ENCODE results near the gene DENR.
"Not testable (repeated sequence)": the region's sequence is repeated elsewhere in the genome, so short reads cannot be mapped to it uniquely, and the experiment has no call there.

Gene DENR

DNA sequence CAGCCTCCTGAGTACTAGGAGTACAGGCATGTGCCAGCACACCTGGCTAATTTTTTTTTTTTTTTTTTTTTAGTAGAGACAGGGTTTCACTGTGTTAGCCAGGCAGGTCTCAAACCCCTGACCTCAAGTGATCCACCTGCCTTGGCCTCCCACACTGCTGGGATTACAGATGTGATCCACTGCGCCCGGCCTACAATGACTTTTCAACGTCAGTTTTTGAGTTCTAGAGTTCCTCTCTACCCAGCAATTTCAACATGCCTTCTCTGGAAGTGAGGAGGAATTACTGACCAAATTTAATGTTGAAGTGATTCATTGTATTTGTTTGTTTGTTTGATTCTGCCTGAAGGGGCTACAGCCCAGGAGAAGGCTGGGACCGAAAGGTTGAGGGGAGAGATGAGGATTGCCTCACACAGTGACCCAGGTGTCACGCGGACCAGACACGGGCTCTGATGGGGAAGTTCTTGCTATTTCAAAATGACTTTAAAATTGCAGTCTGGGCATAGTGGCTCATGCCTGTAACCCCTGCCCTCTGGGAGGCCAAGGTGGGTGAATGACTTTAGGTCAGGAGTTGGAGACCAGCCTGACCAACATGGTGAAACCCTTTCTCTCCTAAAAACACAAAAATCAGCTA is 8.6 kb upstream of the DENR start:
- no peak for DNase-seq

DNA sequence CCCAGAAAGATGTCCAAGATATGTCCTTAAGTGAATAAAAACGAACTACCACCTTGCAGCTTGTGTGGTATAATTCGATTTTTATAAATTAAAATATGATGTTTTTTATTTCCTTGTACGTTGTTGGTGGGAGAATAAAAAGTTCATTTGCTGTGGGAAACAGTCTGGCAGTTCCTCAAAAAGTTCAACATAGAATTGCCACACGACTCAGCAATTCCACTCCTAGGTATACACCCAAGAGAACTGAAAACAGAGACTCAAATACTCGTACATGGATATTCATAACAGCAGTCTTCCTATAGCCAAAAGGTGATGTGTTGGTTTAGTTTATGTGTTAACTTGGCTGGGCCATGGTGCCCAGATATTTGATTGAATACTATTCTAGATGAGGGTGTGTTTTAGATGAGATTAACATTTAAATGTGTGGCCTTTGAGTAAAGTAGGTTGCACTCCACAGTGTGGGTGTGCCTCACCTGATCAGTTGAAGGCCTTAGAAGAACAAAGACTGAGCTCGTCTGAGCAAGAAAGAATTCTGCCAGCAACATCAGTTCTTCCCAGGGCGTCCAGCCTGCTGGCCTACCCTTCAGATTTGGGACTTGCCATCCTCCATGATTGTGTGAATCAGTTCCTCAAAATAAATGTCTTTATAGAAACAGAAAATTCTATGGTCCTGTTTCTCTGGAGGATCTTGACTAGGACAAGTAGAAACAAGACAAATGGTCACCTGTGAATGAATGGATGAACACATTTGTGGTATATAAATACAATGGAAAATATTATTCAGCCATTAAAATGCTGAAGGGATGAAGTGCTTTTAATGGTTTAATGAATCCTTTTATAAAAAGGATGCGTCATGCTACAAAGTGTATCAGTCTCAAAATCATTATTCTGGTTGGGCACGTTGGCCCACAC is 5.1 kb upstream of the DENR start:
- DNase-seq, result no peak

DNA sequence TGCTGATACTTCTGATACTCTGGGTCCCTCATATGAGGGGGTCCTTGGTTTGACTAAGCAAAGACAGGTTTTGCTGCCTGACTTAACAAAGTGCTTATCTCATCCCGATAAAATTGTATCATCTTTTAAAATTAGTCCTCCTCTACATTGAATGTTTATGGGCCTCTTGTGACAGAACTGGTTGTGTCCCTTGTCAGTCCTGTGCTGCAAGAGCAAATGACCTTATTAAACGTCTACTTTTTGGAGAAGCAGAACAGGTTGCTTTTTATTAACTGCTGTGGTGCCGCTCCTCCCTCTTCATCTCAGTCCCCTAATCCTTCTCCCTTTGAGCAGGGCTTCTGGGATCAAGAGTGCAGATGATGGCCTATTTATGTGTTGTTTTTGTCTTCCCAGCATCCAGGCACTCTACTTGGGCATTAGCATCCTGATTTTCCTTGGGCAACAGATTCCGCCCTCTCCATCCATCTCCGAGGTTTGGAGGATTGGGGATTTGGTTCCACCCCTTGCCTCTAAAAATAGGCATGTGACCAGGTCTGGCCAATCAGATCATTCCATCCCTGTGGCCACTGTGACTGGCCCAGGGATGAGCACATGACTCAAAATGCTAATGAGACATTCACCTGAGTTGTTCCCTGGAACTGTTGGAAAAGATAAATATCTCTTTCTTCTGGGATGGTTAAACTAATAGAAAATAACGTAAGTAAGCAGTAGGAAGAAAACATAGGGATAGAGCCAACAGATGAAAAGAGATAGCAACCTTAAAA is 2.9 kb upstream of the DENR start:
- no peak for DNase-seq

DNA sequence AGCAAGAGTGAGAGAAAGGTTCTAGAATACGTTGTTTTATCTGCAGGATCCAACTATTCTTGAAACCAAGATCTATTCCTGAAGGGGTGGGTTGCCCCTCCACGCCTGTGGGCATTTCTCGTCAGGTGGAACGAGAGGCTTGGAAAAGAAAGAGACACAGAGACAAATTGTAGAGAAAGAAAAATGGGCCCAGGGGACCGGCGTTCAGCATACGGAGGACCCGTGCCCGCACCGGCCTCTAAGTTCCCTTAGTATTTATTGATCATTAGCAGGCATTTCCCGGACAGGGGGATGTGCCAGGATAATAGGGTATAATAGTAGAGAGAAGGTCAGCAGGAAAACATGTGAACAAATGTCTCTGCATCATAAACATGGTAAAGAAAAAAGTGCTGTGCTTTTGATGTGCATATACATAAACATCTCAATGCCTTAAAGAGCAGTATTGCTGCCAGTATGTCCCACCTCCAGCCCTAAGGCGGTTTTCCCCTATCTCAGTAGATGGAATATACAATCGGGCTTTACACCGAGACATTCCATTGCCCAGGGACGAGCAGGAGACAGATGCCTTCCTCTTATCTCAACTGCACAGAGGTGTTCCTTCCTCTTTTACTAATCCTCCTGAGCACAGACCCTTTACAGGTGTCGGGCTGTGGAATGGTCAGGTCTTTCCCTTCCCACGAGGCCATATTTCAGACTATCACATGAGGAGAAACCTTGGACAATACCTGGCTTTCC is 1.7 kb upstream of the DENR start:
- not testable (repeated sequence) for DNase-seq

DNA sequence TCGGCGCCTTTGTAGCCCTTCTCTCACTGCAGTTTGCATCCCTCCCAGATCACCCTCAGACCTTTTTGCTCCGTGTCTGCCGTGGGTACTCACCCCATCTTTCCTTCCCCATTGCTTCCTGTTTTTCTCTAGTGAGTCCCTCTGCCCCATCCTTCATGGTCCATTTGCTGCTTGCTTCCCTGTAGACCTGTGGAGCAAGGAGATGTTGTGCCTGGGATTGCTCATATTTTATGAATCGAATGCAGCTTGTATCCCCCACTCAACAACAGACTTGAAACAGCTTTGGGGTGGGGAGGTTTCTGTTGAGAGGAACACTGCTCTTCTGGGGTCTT is 661 bp downstream of the DENR start:
- DNase-seq, result no peak

DNA sequence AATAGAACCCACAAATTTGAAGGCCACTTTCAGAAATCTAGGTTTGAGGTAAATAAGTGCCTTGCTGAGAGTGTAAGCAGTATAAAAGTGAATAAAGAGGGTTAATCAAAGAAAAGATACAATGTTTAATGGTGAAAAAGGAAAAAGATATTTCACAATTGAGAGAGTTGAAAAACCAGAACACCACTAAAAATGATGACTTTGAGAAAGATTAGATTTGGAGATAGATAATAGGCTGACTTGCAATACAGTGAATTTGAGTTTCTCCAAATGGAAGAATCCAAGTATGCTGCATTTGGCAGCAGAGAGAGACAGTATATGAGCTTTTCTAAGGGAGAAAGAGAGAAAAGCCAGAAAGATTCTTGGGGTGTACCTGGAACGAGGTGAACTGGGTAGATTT is 2.2 kb downstream of the DENR start:
- no peak for DNase-seq

DNA sequence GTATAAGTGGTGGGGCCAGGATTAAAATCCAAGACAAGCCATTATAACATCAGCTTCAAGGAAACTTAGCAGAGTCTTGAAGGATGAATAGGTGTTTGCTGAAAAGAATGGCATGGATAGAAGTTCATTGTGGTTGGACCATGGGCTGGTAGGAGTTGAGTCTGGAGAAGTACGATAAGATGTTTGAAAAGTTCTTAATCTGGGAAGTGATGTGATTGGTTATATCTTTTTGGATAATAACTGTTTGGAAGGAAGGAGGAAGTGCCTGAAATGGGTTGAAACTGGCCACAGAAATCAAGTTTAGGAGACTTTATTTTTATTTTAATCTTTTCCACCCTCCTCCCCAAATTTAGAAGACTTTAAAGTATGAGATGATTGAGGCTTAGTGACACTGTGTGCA is 4.9 kb downstream of the DENR start:
- DNase-seq, result no peak

DNA sequence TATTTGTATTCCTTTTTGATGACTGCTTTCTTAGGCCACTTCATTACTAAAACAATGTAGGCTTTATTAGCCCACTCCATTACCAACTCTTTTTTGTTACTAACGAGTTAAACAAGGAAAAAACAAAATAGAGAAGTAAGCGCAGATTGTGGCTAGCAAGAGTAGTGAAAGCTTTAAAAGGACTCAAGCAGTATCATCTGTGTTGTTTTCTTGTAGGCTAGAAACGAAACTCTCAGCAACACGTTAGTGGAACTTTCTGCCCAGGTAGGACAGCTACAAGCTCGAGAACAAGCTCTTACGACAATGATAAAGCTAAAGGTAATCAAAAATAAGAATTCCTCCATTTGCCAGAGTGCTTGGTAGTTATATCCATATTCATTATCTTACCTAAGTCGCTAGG is 32.9 kb downstream of the DENR start:
- DNase-seq, result no peak

DNA sequence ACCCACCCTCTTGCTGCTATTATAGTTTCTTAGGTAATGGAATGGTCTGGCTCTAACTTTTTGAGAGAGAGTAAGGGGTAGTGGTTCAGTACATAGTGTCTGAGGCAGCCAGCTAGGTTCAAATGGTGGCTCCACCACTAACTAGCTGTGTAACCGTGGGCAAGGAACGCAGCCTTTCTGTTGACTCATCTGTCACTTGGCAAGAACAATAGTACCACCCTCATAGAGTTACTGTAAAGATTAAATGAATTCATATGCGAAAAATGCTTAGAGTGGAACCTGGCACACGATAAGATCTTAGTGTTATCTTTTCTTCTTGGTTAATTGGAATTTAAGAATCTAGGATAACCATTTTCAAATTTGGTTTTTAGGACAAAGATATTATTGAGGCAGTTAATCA is 35.8 kb downstream of the DENR start:
- DNase-seq, result no peak

DNA sequence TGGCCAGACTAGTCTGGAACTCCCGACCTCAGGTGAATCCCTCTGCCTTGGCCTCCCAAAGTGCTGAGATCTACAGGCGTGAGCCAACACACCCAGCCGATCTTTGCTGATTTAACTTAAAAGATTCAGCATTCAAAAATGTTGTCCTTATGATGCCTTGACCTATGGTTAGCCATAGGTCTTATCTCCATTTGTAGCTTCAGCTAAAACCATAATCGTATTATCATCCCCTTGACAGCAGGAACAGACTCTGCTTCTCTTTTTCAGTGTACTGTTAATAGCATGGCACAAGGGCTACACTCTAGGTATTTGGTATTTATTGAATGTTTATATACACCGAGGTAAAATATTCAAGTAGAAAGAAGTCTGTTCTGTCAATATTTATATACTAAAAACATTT is 37.0 kb downstream of the DENR start:
- DNase-seq, result no peak

DNA sequence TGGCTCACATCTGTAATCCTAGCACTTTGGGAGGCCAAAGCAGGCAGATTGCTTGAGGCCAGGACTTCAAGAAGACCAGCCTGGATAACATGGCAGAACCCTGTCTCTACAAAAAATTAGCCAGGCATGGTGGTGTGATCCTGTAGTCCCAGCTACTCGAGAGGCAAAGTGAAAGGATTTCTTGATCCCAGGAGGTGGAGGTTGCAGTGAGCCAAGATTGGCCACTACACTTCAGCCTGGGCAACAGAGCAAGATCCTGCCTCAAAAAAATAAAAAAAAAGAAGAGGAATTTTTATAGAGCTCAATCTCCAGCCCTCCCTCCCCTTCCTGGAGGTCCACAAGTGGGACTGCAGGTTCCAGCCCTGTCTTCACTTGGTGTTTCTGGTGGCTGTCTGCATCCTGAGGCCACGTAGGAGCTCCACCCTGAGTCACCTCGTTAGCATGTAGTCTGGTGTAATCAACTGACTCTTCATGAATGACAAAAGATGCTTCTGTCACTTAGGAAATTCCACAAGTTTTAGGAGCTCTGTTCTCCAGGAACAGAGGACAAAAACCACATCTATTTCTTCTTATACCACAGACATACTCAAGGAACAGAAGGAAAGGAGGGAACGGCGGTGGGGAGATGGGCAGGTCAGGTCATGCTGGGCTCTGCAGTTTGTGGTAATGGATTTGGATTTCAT is 37.9 kb downstream of the DENR start:
- DNase-seq, result no peak

DNA sequence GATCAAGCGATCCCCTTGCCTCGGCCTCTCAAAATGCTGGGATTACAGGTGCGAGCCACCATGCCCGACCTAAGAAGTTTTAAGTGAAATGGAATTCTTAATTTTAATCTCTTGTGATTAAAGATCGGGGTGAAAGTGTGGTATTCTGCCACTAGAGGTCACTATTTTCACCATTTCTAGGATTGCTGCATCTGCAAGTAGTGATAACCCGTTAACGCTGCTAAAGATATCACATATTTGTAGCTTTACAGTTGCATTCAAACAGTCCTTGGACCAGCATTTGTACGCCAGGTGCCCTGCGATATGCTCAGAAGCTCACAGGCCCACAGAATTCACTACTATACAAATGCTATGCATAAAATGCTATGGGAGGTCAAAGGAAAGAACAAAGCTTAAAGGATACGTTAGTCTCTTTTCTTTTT is 41.1 kb downstream of the DENR start:
- DNase-seq, result no peak

DNA sequence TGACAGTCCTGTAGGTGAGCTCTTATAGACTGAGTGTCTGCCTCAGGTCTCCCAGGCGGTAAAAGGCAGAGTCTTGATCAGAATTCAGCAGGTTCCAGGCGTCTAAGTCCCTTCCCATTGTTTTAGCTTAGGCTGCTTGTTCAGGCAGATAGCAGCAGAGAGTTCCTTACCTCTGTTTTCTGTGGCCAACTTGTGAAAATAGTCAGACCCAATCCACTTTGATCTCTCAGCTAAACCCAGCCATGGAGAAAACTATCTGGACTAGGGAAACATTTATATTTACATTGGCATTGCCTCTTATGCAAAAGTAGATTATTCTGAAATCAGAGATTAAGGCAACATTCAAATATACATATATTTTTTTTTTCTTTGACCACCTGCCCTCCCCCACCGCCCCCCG is 43.2 kb downstream of the DENR start:
- DNase-seq, result no peak

DNA sequence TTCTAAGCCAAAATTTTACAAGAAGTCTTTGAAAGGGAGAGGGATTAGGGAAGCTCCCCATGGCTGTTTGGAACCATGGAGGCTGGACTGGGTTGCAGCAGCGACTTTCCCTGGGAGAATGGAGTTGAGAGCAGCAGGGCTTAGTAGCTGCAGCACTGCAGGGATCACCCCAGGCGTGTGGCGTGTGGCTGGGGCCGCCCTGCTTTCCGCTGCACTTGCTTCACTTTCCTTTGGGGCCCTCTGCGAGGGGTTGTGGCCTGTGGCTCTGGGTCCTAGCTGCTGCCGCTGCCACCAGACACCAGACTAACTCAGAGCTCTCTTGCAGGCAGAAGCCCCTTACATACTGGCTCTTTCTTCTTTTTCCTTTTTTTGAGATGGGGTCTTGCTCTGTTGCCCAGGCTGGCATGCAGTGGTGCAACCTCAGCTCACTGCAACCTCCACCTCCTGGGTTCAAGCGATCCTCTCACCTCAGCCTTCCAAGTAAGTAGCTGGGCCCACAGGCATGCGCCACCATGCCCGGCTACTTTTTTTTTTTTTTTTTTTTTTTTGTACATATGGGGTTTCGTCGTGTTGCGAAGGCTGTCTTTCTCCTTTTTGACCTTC is 47.1 kb downstream of the DENR start:
- no peak for DNase-seq

DNA sequence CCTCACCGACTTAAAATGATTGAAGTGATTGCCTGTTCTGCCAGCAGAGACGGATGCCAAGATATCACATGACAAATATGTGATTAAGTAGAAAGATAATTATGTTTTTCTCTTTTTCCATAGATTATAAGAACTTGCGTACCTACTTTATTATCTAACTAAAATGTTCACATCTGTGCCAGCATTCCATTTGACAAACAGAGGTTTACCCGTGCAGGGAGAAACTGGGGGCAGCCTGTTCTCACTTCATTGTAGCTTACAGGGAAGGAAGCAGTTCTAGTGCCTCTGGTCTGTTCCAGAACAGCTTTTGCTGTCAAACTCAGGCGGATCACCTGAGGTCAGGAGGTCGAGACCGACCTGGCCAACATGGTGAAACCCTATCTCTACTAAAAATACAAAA is 51.3 kb downstream of the DENR start:
- DNase-seq, result no peak

DNA sequence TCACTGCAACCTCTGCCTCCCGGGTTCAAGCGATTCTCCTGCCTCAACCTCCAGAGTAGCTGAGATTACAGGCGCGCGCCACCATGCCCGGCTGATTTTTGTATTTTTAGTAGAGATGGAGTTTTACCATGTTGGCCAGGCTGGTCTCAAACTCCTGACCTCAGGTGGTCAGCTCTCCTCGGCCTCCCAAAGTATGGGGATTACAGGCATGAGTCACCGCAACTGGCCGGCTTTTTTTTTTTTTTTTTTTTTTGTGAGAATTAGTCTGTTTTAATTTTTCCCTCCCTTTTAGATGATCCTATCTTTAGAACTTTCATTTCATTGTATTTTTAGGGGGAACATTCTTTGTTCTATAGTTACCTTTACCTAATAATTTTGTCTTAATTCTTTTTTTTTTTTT is 52.3 kb downstream of the DENR start:
- not testable (repeated sequence) for DNase-seq

DNA sequence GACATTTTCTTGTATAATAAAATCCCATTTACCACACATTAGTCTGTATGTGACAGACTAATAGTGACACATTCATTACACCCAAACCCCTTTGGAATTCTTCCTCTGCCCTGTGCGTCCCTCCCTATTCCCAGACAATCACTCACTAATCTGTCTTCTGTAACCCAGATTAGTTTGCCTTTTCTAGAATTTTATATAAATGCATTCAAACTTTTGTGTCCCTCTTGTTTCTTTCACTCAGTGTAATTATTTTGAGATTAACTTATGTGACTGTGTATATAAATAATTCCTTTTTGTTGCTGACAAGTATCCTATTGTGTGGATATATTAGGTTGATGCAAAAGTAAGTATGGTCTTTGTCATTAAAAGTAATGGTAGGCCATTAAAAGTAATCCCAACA is 55.0 kb downstream of the DENR start:
- no peak for DNase-seq

DNA sequence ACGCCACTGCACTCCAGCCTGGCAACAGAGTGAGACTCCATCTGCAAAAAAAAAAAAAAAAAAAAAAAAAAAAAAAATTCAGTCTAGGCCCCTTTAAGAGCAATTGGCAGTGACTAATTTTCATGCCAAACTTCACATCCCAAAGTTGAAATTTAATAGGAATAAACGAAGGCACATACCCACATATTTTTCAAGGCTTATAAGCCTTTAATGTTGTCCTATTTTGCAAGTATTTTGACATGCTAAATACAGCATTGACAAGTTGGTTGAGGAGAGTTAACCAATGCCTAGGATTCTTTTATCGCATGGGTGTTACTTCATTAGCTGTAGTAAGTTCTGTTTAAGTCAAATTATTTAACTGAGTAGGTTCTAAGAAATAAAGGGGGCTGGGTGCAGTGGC is 59.2 kb downstream of the DENR start:
- DNase-seq, result no peak

DNA sequence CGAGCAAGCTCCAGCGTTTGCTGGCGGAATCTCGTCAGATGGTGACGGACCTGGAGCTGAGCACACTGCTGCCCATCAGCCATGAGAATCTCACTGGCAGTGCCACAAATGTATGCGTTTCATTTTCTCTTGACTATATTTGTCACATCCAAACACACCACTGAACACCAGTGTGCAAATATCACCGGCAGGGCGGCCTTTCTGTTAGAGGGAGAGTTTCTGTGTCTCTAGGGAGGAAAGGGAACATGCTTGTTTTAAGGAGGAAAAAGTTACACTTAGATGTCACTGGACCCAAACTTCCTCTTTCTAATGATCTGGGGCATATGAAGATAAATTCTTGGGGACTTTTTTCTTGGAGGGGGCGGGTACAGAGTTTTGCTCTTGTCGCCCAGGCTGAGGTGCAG is 60.7 kb downstream of the DENR start:
- DNase-seq, result no peak

DNA sequence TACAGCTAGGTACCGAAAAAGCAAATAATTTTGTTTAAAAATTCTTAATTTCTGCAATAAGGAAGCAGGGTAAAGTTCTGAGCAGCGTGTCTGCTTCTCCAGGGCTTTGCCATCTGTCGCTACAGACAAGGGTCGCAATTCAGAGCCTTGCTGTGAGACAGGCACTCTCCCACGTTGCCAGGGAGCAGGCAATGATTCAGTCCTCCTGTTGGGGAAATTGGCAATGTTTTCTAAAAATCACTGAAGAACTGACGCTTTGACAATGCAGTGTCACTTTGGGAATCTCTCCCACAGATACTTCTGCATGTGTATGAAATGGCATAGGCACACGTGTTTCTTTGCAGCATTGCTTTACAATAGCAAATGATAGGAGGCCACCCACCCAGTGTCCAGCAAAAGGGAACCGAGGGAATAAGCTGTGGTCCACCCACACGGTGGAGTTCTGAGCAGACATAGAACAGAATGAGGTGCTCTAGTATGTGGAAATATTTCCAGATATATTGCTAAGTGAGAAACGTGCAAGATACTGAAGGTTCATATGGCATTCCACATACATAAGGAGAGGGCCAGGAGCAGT is 66.7 kb downstream of the DENR start:
- DNase-seq, result no peak

DNA sequence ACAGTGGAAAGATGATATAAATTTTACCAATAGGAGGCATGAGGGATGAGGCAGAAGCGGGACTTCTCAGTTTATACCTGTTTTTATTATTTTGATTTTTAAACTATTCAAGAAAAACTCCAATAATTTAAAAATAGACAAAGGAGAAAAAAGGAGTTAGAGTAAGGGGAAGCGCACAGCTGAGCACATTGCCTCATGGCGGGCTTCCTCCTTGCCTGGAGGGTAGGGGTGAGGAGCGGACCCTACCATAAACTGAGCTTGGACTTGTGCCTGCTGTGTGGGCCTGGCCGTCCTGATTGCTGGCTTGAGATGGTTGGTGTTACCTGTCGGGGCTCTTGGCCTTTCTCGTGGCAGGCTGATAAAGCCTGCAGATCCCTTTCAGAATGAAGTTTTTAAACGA is 67.5 kb downstream of the DENR start:
- DNase-seq, result no peak
